ENCODE measurements around the gene APEX1.

GRCh38 chr14:20454516-20455354 lies at the start of gene APEX1, which contains the start of gene OSGEP:
- TF ChIP-seq RARB (CRISPR knock-in tag; IDR thresholded peaks at IDR 0.05) = no peak
- TF ChIP-seq ARNTL (CRISPR knock-in tag; IDR thresholded peaks at IDR 0.05; ENCODE audit: borderline replicate concordance, low read depth) = peak; percentile 41; the same call in 1 of the 2 replicates
- TF ChIP-seq PPARA (CRISPR knock-in tag; IDR thresholded peaks at IDR 0.05; ENCODE audit: borderline replicate concordance) = no peak
- TF ChIP-seq ZC3H10 (CRISPR knock-in tag; IDR thresholded peaks at IDR 0.05) = no peak
- TF ChIP-seq ZFP3 (CRISPR knock-in tag; IDR thresholded peaks at IDR 0.05) = no peak
- TF ChIP-seq ZFP30 (CRISPR knock-in tag; IDR thresholded peaks at IDR 0.05) = no peak
- TF ChIP-seq CREB5 (CRISPR knock-in tag; IDR thresholded peaks at IDR 0.05; ENCODE audit: low read depth) = no peak

Measured in SK-N-SH treated with all-trans-retinoic acid at 6 μM for 48 hours (cell line).